IPS-18c (cell line): ENCODE data around the gene ACSF3.
A peak's percentile ranks its signal among the peaks of the same experiment; 100 is the strongest.

Experiments used
- H3K4me3 ChIP-seq: 2 replicates; pipeline ENCODE4 v1.7.0; 2013; ENCODE audit warnings: low read depth, mild to moderate bottlenecking, low read length, moderate library complexity; ENCODE audit not compliant: insufficient read depth
- H3K9me3 ChIP-seq: one replicate; pipeline ENCODE4 v1.6.1; 2013; ENCODE audit warnings: mild to moderate bottlenecking, low read length, moderate library complexity; ENCODE audit not compliant: control insufficient read depth, insufficient read depth

ACSF3 gene

GRCh38 chr16:89168381-89169189 is 74.9 kb downstream of the ACSF3 start:
- Histone ChIP-seq H3K4me3 (no peak overlapping the region), H3K9me3 (peaks cover 2% of the 10 kb centered on the region)

DNA sequence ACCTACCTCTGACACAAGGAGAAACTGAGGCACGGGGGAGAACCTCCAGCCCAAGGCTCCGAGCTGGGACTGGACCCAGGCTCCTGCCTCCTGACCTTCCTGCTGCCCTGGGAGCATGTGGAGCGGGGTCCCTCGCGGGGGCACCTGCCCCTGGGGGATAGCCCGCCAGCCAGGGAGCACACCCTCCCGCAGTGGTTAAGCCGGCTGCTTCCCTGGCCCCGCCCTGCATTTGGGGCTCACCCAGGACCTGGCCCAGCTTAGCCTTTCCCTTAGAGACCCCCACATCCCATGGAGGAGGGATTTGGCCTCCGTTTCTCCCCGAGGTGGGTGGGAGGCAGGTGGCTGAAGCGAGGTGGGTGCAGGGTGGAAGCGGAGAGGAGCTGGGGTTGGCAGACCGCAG is 76.1 kb downstream of the ACSF3 start:
- H3K4me3 ChIP-seq, result no peak overlapping the region
- peaks cover 2% of the 10 kb centered on the region for H3K9me3 ChIP-seq

DNA sequence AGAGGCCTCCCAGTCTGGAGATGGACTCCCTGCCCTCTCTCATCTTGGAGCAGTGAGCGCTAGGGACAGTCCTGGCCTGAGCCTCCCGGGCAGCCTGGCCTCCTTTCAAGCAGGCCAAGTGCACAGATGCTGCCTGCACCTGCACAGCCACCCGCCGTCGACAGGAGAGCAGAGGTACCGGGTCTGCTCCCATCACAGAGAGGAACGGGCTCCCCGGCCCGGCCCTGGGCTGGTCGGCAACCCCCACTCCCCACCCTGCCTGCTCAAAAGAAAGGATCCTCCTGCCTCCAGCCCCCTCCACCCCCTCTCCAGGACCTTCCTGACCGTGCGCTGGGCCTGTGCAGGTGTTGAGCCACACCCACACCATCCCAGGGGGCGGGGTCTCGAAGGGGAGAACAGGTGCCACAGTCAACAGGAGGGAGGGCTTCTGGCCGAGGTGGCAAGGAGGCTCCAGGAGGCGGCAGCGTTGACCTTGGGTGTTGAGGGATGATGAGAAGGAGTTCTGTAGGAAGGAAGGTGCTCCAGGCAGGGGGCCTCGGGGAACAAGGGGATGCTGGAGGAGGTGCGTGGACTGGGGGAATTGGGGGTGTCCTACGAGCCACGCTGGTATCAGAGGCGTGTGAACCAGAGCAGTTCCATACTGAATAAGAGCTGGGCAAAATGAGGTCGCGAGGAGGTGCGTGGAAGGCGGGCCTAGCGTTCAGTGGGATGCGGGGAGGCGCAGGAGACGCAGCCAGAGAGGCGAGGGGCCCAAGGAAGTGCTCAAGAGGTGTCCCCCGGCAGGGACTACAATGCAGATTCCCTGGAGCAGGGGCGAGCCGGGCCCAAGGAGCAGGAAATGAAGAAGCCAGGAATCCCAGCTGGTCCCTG is 76.9 kb downstream of the ACSF3 start:
- H3K9me3 ChIP-seq, result peaks cover 2% of the 10 kb centered on the region
- peak overlapping the region; percentile 50 for H3K4me3 ChIP-seq

DNA sequence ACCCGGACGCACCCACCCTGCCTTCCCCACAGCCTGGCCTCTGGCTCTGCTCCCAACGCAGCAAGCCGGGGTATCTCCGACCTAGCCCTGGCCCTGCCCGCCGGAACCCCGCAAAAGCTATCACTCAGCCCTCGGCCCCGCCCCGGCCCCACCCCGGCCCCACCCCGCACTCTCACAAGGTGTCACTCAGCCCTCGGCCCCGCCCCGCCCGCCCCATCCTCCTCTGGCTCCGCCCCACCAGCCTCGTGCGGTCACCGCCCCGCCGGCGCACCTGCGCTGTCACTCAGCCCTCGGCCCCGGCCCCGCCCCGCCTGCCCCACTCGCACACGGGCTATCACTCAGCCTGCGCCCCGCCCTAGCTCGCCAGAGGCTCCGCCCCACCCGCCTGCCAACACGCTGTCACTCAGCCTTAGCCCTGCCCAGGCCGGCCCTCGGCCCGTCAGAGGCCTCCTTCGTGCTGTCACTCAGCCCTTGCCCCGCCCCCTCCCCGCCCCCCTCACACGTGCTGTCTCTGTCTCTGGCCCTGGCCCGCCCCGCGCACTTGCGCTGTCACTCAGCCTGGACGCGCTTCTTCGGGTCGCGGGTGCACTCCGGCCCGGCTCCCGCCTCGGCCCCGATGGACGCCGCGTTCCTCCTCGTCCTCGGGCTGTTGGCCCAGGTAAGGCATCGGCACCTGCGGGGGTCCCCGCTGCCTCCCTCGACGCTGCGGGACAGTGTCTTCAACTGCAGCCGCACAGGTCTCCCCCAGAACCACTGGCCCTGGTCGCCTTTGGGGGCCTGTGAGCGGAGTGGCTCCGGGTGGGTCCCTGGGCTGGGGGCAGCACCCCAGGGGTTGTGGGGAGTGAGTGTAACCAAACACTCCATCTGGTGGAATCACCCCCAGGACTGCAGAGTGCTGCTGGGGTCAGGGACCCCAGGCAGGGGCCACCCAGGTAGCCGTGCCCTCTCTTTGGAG is 77.8 kb downstream of the ACSF3 start, which contains the start of gene CDH15:
Gene CDH15, plus strand, starts transcription at position 533 of the 955 bp plus-strand sequence. Its CDS starts 84 bp downstream, at position 617.
- peak within 1 kb of the TSS; percentile 50 for H3K4me3 ChIP-seq
- peaks cover 2% of the 10 kb centered on the region for H3K9me3 ChIP-seq

DNA sequence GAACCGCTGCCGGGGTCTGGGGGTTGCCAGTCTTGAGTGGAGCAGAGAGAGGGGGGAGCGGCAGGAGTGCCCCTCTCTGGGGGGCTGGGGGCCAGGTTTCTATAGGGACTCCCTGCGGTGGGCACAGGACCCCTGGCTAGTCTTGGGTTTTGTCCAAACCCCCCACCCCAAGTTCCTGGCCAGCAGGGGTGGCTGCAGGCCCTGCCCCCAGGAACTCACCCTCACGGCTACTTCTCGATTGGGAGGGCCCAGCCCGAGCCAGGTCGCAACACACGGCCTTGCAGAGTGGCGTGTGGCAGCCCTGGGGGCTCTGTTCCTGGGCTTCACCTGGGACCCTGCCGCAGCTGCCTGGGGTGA is 78.5 kb downstream of the ACSF3 start:
- 0 out of 2 replicates have a peak overlapping the region, but pooled peaks have one; percentile 15 for H3K4me3 ChIP-seq
- H3K9me3 ChIP-seq, result peaks cover 2% of the 10 kb centered on the region

GRCh38 chr16:89172528-89173173 is 79.0 kb downstream of the ACSF3 start:
- H3K4me3 ChIP-seq, result no peak overlapping the region
- peaks cover 2% of the 10 kb centered on the region for H3K9me3 ChIP-seq

GRCh38 chr16:89173174-89173921 is 79.7 kb downstream of the ACSF3 start:
- Histone ChIP-seq H3K9me3 (peaks cover 2% of the 10 kb centered on the region), H3K4me3 (peak overlapping the region; percentile 24; the same call in 1 of the 2 replicates)

GRCh38 chr16:89174055-89174827 is 80.6 kb downstream of the ACSF3 start:
- H3K4me3 ChIP-seq, result no peak overlapping the region
- H3K9me3 ChIP-seq, result peaks cover 2% of the 10 kb centered on the region

GRCh38 chr16:89174877-89175276 is 81.2 kb downstream of the ACSF3 start:
- Histone ChIP-seq H3K9me3 (peaks cover 2% of the 10 kb centered on the region), H3K4me3 (no peak overlapping the region)

GRCh38 chr16:89175280-89176146 is 81.9 kb downstream of the ACSF3 start:
- Histone ChIP-seq H3K9me3 (peaks cover 2% of the 10 kb centered on the region), H3K4me3 (no peak overlapping the region)

DNA sequence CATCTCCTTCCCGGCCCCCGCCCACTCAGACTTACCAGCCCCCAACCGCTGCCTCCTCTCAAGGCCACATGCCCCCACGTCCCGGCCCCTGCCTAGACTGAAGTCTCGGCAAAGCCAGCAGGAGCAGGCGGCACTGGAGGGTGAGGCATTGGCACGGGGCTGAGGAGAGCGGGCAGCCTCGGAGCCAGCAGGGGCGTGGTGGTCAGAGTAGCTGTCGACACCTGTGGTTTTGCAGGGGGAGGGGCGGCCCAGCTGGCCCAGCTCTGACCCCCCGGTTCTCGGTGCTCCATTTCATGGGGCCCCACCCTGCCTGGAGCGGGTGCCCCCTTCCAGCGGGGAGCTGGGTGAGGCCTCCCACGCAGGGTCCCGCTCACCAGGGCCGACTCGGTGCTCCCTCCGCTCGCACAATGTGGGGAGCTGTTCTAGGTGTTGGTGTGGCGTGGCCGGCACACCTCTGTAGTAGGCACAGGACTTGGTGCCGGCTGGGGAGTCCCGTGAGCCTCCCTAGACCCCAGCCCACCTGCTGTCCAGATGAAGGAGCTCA is 82.6 kb downstream of the ACSF3 start:
- Histone ChIP-seq H3K9me3 (no peaks in the 10 kb centered on the region), H3K4me3 (no peak overlapping the region)

DNA sequence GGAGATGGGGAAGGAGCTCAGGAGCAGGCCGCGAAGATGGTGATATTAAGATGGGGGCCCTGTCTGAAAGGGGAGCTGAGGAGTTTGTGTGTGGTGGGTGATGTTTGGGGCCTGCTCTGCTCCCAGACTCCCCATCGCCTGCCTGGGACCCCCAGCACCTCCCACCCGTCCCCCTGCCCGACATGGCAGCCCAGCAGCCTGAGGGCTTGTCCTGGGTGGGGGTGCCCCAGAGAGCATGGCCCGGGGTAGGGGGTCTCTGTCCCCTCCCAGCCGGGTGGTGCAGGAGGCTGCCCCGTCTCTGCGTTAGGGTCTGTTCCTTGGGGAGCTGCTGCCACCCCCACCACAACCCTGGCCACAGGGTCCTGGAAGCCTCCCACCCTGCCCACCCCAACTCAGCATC is 83.1 kb downstream of the ACSF3 start:
- Histone ChIP-seq H3K4me3 (no peak overlapping the region), H3K9me3 (no peaks in the 10 kb centered on the region)

GRCh38 chr16:89177501-89177900 is 83.8 kb downstream of the ACSF3 start:
- Histone ChIP-seq H3K4me3 (no peak overlapping the region), H3K9me3 (no peaks in the 10 kb centered on the region)

GRCh38 chr16:89178453-89179147 is 84.9 kb downstream of the ACSF3 start:
- Histone ChIP-seq H3K4me3 (no peak overlapping the region), H3K9me3 (no peaks in the 10 kb centered on the region)
